Fibroblast of skin of back (primary cell): ENCODE measurements around the gene CCDC182.

Experiments used
- DNase-seq: peaks from one replicate; pipeline ENCODE4 v3.0.0-alpha.2; 2013

CCDC182 gene

DNA sequence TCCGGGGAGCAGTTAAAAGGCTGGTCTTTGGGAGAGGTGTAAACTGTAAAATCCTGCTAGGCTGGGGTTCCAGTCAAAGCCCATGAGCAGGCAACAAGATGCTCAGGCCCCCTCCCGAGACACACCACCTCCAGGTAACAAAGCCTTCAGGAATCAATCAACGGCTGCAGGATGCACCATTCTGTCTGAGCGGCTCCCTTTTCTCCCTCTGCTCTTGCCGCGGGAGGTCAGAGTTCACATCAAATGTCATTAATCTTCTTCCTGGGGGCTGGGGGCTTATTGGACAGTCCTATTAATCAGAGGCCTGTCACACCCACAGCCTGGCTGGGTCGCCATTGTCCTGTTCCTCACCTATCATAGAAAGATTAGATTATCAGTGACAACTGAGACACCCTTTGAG, 11.9 kb upstream of the CCDC182 start:
- no peak for DNase-seq

DNA sequence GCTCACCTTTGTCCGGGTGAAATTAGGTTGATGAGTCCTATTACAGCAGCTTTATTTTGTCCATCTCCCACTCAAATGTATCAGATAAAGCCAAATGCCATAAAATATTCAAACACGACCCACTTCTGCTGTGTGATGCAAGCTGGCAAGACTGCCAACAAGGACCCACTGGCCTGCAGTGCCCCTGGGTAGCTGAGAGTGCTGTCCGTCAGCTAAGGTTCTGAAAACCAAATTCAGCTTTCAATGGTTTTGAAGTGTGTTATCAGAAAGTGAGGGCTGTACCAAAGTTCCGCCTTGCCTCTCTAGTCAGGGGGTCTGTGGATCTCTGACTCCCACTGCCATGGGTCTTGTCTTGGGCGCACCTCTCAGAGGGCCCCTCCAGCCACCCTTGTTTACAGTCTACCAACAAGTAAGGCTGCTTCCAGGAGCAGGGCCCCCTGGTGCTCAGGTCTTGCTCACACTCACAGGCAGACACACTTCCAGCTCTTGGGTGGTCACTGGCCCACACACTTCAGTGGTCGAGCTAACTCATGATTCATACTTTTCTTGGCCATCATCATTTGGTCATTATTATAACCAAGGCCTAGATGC, 10.5 kb upstream of the CCDC182 start:
- DNase-seq: no peak

DNA sequence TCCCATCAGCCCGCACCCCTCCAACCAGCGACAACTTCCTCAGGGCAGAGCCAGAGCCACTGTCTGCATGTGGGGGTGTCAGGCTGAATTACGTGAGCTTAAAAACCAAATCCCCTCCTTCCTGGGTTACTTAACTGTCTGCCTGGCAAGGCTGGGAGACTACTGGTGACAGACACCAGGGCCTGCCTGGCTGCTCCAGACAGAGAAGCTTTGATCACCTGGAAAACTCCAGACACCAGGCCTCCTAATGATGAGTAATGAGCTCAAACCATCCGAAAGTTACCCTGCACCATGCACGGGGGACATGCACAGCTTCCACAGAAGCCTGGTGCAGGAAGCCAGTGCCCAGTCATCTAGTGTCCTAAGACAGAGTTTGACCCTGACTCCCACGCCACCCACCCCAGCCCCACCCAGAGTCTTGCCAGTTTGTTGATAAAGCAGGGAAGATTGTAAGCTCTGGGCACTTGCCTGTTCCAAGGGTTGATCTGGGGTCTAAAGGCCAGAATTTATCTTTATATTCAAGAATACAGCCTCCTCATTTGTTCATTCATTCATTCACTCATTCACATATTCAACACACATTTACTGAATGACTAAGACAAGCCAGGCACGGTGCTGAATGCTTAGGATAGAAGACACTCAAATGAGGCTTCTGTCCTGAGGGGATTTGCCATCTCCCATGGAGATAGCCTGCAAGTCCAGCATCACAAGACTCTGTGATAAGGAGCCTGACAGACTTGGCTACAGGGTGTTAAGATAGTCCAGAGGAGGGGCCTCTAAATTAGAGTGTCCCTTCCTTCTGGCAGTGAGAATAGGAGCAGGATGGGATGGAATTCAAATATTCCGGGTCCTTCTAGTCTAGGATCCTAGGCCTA, 7.2 kb upstream of the CCDC182 start:
- DNase-seq: no peak

DNA sequence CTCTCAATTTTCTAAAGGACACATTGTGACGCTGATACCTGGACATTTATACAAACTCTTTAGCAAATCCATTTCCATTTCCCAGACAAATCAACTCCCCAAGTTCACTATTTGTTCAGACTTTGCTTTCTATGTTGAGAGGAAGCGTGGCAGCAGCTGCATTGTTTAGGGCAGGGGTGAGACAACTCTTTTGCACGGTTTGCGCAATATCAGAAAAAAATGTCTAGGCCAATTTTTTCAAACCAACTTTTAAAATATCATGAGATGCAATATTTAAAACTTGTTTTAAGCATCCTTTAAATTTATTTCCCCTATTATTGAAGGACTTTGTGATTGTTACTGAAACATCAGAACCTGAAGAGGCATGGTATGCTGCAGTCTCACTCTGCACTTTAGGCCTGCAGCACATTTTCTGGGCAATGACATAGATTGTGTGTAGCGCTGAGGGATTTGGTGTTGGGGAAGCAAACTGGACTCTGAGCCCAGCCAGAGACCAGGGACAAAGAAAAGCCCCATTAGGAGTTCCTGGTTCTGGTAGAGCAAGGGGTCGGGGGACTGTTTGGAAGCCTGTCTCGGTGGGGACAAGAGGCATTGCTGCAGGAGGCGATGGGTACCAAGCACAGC, 6.4 kb upstream of the CCDC182 start:
- DNase-seq: no peak

DNA sequence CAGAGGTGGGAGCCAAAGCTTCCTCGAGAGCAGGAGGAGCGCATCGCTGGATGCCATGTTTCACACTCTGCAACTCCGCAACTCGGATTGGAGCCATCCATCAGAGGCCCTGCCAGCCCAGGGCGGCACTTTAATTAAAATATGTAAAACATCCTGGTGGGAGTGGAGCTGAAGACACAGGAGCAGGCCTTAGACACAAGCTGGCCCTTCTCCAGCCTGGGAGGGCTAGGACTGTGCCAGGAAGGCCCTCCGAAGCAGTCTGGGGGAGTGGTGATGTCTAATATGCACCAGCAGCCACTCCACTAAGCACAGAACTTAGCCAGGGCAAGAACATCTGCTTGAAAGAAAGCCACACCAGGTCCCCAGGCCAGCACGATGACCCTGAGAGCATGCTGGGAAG, 5.8 kb upstream of the CCDC182 start:
- DNase-seq: no peak

DNA sequence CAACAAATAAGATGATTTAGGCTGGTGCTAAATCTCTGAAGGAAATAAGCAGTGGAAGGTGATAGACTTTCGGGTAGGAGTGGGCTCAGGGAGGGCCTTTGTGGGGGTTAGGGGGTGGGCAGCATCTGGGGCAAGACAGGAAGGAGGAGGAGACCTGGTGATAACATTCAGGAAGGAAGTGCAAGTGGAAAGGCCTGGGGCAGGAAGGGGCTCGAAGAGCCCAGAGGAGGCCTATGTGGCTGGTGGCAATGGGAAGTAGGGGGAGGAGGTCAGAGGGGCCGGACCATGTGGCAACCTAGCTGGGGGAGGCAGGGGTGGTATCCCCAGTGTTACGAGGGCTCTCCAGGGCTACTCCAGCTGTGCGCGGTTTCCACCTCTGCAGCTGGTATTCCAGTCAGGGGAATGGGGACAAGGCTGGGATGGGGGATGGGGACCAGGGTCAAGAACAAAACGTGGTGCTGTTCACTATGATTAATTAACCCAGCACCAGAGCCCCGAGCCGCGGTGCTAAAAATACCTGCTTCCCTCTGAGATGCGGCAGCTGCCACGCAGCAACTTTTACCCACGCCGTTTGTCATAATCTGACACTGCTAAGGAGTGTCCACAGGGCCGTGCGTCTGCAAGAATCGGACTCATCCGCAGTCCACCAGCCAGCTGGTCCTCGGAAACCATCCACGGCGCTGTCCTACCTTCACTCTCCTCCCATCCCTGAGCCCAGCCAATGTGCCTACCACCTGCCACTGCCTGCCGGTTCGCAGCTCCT, 5.2 kb upstream of the CCDC182 start:
- no peak for DNase-seq

- no peak for DNase-seq
Measured at GRCh38 chr17:57749701-57750100, 4.6 kb upstream of the CCDC182 start.

DNA sequence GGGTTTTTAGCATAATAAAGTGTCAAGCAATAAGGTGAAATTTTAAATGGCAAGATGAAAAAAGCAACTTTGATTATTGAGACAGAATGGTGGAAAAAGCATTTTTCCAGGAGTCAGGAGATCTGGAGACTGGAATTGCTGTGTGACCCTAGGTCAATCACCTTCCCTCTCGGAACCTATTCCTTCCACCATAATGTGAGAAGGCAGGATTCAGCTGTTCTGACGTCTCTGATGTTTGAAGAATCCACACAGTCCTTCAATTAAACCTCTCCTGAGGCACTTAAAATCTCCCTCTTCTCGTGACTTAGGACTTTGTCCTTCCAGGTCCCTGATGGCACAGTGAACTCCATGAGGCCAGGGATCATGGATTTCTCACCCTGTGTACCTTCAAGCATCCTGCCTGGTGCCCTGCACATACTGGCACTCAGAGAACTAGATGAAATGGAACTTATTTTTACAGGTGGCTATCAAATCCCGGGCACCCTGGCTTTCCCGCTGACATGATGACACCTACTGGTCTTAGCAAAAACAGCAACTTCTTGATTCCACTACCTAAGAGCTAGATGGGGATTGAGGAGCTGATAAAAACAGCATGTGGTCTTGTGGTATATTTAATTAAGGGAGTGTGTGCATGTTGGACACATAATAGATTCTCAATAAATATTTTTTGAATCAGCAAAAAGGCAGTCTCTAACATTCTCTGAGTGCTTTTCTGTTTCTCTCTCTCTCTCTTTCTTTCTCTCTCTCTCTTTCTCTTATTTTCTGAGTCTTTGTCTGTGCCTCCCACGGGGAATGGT, 2.3 kb upstream of the CCDC182 start:
- DNase-seq: peak; percentile 47

DNA sequence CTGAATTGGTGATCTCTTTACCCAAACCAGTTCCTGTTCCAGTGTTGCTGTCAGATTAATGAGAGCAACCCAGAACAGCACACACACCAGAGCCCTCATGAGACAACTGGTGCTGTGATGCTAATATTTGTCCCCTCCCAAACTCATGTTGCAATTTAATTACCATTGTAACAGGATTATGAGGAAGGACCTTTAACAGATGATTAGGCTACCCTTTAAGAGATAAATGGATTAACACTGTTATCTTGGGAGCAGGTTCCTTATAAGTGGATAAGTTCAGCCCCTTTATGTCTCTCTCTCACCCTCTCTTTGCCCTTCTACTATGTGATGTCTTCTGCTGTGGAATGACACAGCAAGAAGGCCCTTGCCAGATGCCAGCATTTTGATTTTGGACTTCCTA, 1.1 kb upstream of the CCDC182 start:
- no peak for DNase-seq

GRCh38 chr17:57744195-57745170, 616 bp downstream of the CCDC182 start:
- DNase-seq: no peak

- DNase-seq: no peak
Measured at GRCh38 chr17:57740235-57740528, 4.9 kb downstream of the CCDC182 start.

GRCh38 chr17:57739402-57740234, 5.5 kb downstream of the CCDC182 start:
- no peak for DNase-seq

DNA sequence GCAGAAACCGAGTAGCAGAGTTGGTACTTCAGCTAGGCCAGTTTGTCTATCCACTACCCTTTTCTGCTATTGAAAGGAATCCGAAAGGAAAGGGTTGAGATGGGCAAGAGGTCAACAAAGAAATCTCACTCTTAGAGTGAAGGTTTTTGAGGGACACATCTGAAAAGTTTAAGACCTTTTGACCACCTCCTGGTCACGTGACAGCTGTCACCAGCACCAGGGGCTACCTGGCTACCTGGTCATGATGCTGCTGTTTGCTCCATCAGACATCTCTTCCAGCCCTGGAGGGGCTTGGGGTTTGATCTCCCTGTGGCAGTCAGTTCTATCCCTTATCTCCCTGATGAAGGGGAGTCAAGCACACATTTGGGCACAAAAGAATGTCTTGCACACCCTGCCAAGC, 7.6 kb downstream of the CCDC182 start:
- no peak for DNase-seq

DNA sequence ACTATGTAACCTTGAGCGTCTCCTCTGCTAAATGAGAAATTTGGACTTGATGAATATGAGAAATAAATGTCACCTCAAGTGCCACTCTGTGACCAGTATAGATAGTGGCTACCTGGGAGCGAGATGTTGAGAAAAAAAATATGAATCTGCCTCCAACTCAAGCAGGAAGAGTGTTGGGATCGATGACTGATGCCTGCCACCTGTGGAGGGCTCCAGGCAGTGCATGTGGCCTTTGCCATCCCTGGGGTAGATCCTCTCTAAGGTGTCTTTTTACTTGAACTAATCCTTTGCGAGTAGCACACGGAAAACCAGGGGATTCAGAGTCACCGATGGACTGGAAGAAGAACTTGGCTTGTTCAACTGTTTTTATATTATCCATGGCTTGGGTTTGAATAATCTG, 9.4 kb downstream of the CCDC182 start:
- no peak for DNase-seq

GRCh38 chr17:57735230-57735629, 9.9 kb downstream of the CCDC182 start:
- no peak for DNase-seq

DNA sequence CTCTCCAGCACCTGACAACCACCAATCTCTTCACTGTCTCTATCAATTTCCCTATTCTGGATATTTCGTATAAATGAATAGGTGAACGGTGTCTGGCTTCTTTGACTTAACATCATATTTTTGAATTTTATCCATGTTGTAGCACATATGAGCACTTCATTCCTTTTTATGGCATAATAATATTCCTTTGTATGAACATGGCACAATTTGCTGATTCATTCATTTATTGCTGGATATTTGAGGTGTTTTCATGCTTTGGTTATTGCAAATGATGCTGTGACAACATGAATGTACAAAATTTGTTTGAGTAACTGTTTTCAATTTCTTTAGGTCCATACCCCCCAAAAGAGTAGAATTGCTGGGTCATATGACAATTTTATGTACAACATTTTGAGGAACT, 12.0 kb downstream of the CCDC182 start:
- DNase-seq: no peak

- DNase-seq: no peak
Measured at GRCh38 chr17:57732062-57732461, 13.0 kb downstream of the CCDC182 start.

GRCh38 chr17:57730026-57730701, 14.9 kb downstream of the CCDC182 start:
- no peak for DNase-seq

DNA sequence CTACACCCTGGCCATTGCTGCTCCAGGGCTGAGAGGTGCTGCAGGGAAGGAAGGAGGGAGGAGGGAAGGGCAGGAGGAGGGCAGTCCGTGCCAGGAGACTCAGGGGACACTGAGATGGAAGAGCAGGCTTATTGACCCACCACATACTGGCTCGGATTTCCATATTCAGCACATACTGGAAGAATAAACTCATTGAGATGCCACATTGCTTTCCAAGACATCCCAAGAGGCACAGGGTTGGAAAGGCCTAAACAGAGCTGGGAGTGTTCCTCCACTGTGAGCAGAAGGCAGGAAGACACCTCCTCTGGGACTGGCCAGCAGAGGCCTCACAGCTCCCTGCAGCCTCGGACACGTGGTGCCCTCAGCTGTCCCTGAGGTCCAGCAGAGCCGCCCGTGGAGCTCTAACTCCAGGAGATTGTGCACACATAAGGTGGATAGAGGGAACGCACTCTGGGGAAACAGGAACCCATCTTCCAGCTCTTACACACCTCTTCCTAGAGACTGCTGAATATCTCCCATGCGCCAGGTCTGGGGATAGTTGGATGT, 17.4 kb downstream of the CCDC182 start:
- DNase-seq: no peak
